Suprapubic skin (tissue), 4 donors: ENCODE data around the gene SLC45A3.

ENCODE experiments used
- CTCF ChIP-seq, 2 donors: fragments of 200-600 bp in 1 of 2; fragments of 450-650 bp in 1 of 2; sonication (generic) in 1 of 2; IDR thresholded peaks; one replicate each; pipeline ENCODE4 v1.5.1; 2016 to 2019; ENCODE audit warnings: antibody characterized with exemption in 2 of 2, mild to moderate bottlenecking in 1 of 2, moderate library complexity in 1 of 2
- EP300 ChIP-seq: sonication (generic); formaldehyde crosslinking; IDR thresholded peaks from one replicate; pipeline ENCODE4 v1.6.1; 2017; ENCODE audit warnings: antibody characterized with exemption
- POLR2A ChIP-seq, 2 donors: fragments of 450-650 bp; IDR thresholded peaks; one replicate each; pipeline ENCODE4 v1.6.1; 2017; ENCODE audit warnings: antibody characterized with exemption in 2 of 2, mild to moderate bottlenecking in 2 of 2, moderate library complexity in 2 of 2
- POLR2AphosphoS5 ChIP-seq, 3 donors: sonication (generic); formaldehyde crosslinking; IDR thresholded peaks; one replicate each; pipeline ENCODE4 v1.6.1; 2017; ENCODE audit warnings: antibody characterized with exemption in 3 of 3

- TF ChIP-seq POLR2A (IDR thresholded peaks at IDR 0.05), result no peak
- no peak for TF ChIP-seq CTCF (IDR thresholded peaks at IDR 0.05)
- TF ChIP-seq POLR2AphosphoS5 (IDR thresholded peaks at IDR 0.05), result no peak
- TF ChIP-seq EP300, result no peak
Measured at GRCh38 chr1:205670611-205671430, 9.5 kb downstream of the SLC45A3 start.
